HEK293T (cell line): ENCODE measurements around the gene CYREN.

Experiments
- FOXK2 ChIP-seq: fragments of 450-650 bp; IDR thresholded peaks from 2 replicates; pipeline ENCODE4 v1.6.1; 2016; ENCODE audit warnings: mild to moderate bottlenecking
- SP1 ChIP-seq: fragments of 450-650 bp; IDR thresholded peaks from 2 replicates; pipeline ENCODE4 v1.6.1; 2017
- SUZ12 ChIP-seq: fragments of 450-650 bp; IDR thresholded peaks from 2 replicates; pipeline ENCODE4 v1.6.1; 2016; ENCODE audit warnings: mild to moderate bottlenecking
- ZNF384 ChIP-seq: fragments of 450-650 bp; IDR thresholded peaks from 2 replicates; pipeline ENCODE4 v1.6.1; 2016

GRCh38 chr7:135160858-135161653, 9.5 kb downstream of the CYREN start:
- no peak for TF ChIP-seq SP1
- no peak for TF ChIP-seq SUZ12
- no peak for TF ChIP-seq ZNF384
- TF ChIP-seq FOXK2: no peak
